NCI-H345 (cell line): ENCODE data around the gene PTPRT.

Experiments
- DNase-seq: peaks from one replicate; lab custom pipeline; 2025; lab: John Stamatoyannopoulos, UW

Gene PTPRT

DNA sequence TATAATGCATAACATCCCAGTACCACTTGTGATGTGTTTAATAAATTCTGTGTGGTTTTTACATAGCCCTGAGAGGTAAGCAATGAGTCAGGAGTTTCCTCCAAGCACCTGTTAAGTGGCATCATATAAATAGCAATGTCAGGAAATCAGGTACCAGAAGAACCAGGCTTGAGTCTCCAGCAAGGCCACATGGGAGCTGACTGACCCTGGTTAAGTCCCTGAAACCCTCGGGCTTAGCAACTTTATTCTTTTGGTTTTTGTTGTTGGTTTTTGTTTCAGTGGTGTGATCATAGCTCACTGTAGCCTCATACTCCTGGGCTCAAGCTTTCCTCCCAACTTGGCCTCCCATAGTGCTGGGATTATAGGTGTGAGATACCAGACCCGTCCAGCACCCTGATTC, 70.0 kb downstream of the PTPRT start:
- no peak for DNase-seq

DNA sequence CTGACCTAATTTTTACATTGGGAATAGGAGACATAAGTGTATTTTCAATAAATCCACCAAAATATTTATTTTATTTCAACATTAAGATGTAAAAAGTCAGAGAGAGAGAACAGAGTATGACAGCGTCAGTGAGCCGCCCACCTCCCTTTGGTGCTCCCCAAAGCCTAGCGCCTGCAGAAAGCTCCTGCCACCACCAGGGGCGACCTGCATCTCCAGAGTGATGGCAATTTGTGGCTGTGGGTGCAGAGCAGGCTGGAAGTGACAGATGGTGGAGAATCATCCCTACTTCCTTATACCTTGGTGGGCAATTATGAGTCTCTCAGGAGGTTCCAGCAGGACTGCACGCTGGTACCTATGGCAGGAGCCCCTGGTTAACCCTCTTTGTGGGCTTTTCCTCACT, 87.3 kb downstream of the PTPRT start:
- DNase-seq = no peak

DNA sequence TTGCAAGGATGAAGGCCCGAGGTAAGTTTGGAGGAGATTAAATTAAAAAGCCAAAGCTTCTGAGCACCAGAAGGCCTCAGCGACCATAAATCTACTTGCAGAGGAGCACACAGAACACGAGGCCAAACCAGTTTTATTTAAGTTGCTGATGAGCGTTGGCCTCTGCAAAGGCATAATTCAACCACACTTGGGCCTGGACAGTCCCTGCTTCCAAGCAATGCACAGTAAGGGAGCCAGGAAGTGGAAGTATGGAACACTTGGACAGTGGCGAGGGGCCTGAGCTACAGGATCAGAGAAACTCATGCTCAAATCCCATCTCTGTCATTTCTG, 92.8 kb downstream of the PTPRT start:
- no peak for DNase-seq

DNA sequence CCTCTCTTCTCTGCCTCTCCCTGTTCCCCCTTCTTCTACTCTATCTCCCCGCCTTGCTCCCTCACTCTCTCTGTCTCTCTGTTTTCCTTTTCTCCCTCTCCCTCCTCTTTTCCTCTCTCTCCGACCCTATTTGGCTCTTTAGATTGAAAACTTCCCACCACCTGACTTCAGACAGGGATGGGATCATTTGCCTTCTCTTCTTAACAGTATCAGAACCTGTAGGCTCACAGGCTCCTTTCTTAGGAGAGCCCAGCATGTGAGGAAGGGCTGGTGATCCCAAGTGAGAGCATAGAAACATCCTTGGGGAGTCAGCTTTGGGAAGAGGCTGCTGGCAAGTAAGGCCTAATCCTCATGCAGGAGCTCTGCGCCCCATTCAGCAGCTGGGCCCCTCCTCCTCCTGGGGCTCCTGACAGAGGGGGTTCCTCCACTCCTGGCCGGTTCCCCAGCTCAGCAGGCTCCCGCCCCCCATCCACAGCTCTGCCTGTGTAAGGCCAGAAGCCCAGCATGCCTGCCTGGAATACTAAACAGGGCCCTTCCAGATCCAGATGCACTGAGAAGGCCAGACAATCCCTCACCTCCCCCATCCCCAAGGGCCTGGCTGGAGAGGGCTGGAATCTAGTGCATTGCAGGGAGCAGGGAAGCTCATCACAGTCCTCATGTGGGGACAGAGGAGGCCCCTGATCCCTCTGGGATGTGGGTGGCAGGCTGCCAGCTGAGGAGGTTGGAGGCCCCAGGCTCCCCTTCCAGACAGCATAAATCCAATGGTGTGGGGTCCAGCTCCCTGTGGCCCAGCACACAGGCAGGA, 93.4 kb downstream of the PTPRT start:
- DNase-seq = no peak

DNA sequence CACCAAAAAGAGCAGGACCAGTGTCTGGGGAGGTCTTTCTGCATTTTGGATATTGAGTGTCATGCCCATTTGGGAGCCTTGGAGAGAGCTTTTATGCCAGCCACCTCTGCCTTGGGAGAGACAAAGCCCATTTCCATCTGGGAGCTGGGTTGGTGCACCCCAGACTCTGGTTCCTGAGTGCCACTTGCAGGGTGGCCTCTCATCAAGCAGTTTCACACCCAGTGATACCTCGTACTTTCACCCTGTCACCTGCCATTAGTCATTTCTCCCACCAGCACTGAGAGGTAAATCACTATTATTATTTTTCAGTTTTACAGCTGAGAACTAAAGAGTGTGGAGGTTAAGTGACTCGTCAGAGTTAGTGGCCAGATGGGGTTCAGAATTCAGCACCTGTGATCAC, 94.7 kb downstream of the PTPRT start:
- DNase-seq = no peak

DNA sequence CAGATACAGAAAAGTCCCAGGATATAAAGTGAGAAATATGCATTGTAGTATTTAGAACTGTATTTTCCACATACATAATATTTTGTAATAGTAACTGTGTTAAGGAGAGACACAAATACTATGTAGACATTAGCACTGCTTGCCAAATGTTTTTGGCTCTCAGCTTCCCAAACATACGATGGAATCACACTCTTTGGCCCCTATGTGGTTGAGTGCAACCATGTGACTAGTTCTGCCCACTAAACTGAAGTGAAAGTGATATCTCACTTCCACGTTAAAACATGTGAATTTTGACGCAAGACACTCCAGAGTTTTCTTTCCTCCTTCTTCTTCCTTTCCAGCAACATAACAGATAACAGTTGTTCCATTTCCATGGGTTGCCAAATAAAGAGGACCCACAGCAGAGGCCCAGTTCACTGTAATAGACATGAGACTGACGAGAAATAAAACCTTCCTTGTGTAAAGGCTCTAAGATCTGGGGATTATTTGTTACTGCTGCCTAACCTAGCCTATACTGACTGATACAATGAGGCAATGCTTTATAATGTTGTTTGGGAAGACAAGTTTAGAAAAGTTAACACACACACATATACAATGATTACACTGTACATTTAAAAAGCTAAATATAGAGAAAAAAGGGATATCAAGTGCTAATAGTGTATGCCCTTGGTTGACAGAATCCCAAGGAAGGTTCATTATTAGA, 97.2 kb downstream of the PTPRT start:
- DNase-seq = no peak

DNA sequence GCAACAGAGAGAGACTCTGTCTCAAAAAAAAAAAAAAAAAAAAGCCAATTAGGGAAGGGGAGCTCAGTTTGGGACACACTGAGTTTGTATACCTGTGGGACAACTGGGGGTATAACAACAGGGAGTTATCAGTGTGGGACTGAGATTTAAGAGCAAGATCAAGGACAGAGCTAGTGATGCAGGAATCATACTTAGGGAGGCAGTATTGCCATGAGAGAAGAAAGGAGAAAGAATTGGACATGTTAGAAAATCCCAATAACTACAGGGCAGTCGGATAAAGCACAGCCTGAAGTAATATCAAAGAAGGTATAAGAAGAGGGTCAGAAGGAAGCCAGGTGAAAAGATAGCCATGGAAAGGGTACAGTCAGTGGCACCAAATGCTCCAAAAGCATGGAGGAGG, 121.2 kb downstream of the PTPRT start:
- DNase-seq = no peak

DNA sequence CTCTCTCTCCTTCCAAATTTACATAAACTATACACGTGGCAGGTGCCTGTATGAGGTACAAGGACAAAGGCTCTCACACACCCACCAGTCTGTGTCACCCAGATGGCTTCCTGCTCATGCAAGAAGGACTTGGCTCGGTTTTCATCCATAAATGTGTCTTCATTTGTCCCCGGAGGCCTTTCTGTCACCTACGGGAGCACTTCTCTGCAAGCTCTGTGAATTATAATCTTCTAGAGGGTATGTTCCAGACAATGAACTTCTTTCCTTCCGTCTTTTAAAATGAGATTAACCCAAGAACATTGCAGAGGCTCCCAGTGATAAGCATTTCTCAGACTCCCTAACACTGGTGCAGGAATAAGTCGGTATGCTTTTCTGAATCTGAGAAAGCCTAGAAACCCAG, 123.6 kb downstream of the PTPRT start:
- no peak for DNase-seq

DNA sequence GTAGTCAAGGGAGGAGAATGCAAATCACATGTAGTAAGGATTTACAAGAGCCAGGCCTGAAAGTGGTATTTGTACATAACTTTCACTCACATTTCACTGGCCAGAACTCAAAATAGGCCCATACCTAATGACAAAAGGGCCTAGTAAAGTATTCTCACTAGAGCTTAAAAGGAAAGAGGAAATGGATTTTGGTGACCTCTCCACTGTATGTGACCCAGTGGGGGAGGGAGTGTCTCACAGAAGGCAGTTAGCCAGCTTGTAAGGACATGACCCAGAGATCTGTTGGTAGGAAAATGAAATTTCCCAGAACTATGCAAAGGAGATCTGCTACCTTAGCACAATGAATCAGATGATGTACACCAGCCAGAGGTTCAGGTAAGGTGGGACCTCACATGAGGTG, 124.4 kb downstream of the PTPRT start:
- DNase-seq = no peak

DNA sequence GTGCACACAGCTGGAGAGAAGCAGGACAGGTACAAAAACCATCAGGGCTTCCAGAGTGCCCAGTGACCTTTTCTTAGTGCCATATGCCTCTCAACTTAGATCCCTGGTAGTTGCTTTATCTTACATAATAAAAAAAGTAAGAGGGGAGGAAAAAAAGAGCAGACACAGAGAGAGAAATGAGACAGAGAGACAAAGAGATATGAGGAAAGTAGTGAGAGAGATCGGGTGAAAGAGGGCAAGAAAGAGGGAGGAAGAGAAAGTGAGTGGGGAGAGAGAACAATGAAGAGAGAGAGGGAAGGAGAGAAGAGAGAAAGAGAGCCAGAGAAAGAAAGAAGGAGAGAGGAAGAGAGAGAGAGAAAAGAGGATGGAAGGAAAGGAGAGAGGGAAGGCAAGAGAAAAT, 131.6 kb downstream of the PTPRT start:
- no peak for DNase-seq

DNA sequence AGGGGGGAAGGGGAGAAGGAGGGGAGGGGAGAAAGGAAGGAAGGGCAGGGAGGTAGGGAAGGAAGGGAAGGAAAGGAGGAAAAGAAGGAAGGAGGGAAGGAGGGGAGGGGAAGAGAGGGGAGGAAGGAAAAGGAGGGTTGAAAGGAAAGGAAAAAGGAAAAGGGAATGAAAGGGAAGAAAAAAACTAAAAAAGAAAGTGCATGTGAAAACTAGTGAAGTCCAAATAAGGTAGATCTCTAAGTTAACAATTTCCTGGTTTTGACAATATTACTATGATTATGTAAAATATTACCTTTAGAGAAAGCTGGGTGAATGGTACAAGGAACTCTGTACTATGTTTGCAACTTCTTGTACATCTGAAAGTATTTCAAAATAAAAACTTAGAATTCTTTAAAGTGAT, 132.4 kb downstream of the PTPRT start:
- no peak for DNase-seq

DNA sequence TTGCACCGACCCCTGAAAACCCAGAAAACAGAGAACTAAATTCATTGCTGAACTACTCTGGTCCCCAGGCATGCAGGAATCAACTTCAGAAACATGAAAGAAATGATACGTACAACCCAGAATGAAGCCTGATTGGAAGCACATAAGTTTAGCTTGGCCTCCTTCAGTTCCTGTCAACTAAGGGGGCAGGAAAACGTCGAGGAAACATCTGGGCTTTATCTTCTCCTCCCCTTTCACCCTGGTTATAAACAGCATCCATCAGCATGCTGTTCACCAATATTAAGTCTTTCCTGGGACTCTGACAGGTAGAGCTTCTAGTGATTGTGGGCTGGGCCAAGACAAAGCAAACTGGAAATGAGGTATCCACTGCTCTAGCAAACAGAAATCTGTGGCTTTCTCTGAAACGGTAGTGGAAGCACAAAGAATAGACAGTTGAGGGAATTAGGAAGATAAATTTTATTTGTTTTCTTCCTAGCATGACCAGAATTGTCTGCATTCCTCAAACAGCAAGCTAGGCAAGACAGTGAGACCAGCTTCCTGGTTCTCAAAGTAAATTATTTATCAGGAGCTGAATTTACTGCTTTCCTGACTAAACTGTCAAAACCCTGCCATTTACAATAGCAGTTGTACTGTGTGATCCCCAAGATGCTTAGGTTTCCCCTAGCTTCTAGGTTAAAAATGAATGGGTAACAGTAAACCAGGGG, 134.4 kb downstream of the PTPRT start:
- DNase-seq = no peak

DNA sequence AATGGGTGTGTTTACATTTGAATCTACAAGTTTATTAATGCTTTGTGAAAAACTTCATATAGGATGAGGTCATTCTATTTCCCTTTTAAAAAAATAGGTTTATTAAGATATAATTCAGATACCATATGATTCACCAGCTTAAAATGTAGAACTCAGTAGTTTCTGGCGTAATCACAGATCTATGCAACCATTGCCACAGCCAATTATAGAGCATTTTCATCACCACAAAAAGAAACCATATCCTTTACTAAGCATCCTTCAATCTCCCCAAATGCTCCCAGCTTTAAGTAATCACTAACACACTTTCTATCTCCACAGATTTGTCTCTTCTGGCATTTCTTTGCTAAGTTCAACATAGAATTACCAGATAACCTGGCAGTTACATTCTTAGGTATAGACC, 137.2 kb downstream of the PTPRT start:
- DNase-seq = no peak

DNA sequence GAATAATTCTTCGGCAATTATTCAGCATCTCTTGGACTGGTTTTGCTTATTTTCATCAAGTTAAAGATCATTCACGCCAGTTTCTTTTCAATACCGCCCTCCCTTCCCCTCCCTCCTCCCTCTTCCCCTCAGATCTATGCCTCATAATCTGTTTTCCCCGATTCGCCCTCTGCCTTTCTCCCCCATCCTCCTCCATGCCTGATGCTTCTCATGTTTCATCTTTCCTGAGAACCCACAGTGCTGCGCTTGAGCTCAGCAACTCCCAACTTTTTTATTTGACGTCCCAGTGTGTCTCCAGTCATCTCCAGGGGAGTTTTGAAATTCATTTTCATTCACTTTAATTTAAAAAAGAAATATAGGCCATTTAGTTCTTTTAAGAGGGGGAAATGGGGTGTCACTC, 142.7 kb downstream of the PTPRT start:
- DNase-seq = no peak

DNA sequence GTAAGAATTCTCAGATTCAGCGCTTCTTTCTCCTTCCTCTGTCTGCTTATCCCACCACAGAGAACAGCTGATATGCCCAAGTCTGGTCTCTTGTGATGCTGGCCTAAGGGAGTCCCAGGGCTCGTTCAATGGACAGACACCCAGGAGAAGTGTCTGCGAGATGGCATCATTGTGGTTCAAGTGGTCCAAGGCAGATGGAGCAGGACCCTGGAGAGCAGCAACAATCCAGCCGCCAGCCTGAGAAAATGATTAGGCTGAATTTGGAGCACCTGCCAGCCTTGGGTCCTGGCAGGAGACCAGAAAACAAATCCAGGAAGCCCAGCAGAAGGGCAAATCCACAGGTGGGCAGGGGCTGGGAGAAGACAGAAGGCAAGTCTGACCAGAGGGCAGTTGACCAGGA, 145.8 kb downstream of the PTPRT start:
- DNase-seq = no peak

DNA sequence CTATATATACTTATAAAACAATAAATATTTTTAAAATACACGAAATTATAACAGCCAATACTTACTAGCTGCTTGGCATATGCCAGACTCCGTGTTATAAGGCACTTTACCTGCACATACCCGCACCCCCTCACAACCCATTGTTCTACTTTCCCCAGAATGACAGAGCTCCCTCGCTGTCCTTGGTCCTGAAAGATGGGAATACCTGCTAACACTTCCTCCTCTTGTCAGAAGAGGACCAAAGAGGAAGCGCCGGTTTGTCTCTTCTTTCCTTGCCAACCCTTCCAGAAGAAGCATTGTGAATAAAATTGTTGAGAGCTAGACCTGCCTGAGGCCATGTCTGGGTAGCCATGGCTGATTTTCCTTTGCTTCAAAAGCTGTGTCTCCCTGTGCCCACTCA, 149.3 kb downstream of the PTPRT start:
- DNase-seq = no peak

DNA sequence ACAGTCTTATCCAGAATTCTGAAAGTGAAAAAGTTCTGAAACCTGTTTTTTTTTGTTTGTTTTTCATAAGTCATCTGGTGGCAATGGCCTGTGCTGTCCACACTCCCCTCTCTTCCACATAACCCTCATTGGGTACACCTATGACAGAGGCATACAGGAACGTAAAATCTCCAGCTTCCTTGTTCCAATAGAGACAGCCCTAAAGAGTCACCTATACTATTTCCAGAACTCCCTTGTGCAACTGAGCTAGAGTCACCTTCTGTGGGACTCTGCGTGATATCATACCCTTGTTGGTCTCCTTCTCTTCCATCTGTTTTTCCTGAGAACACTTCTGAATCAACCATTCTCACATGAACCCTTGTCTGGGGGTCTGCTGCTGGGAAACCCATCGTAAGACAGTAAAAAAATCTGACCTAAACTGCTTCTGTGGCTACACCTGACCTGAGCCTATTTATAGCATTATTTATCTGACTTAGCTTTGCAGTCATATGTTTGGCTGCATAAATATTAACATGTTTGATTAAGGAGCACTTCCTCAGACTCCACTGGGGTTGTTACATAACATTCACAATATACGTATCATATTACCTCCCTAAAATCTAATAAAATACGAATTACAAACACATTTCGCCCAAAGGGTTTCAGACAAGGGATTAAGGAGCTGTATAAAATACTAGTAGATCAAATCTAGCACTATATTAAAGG, 151.9 kb downstream of the PTPRT start:
- DNase-seq = no peak

DNA sequence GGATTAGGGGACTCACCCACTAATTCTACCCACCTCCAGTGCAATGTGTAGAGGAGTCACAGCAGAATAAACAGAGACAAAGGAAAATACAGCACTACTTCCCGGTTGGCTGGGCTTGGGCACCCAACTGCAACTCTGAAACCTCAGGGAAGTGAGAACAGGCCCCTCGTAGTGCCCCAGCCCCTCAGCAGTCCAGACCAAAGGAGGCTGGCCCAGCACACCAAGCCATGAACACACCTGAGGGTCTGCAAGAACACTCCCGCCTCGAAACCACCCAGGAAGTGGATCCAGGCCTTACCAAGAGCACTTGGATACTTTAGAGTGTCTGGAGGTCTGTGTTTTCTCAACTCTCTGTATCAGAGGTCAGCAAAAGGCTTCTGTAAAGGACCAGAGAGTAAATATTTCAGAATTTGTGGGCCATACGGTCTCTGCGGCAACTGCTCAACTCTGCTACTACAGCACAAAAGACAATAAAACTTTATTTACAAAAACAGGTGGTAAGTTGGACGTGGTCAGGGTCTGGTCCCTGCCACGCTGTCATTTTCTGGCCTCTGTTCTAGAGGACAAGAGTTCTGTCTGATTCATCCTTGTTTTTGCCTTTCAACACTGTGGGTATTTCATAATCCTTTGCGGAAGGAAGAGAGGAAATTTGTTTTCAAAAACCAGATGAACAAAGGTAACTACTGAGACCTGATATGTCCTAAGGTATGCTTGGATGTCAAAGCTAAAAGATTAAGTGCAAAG, 154.6 kb downstream of the PTPRT start:
- DNase-seq = no peak

DNA sequence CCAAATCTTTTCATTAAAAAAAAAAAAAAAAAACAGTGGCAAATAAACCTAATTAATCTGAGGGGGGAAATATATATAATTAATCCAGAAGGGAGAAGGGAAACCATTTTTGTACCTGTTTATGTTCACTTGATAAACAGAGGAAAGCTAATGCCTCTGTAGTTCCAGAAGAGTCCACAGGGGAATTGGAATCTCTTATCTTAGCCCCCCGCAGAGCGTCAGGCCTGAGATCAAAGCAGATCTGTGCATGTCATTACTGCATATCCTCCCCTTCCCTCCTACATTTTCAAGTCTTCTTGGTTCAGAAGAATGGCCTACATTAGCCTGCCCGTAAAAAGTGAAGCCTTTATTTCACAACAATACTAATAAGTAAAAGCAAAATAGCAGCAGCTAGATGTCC, 157.2 kb downstream of the PTPRT start:
- no peak for DNase-seq

DNA sequence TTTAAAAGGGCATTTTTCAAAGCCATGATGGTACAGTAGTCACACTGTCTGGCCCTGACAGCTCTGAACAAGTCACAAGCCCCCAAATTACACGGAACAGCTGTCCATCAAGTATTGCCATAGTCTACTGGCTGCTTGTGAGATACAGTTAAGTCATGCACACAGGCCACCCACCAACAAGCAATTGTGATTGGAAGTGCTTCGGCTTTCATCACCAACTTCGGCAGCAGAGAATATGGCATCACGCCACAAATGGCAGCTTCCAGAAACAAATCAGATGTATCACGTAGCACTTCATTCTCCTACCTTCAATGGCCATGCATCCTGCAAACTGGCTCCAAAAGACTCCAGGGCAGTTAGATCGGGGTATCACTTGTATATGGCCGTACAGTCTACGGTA, 160.5 kb downstream of the PTPRT start:
- no peak for DNase-seq

DNA sequence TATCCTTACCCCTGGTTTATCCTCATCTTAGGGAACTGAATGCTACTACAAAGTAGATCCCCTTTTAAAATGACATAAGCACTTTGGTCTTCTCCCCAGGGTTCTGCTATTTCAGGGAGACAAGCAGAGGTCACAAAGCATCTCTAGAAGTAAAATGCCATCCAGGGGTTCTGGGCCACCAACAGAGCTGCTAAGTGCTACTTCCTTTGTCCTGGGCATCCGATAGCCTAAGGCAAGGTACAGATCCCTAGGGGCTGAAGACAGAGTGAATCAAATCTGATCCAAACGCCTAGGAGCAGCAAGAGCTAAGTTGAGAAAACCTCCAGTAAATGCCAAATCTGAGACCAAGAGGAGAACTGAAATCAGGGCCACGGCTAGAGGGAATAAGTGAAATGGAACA, 161.2 kb downstream of the PTPRT start:
- peak; percentile 48 for DNase-seq

DNA sequence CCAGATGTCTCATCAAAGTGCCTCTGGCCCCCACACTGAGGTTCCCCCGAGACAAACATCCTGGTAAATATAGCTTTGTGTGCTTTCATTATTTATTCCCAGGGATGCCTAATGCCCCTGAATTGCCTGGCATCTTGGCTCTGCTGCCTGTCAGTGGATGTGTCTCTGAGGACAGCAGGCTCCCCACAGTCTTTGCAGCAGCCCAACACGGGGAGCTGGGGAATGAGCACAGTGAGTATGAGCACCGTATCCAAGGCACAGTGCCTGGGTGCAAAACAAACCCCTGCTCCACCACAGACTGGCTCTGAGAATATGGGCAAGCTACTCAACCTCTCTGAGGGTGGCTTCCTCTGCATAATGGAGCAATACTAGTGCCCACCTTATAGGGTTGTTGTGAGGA, 165.9 kb downstream of the PTPRT start:
- DNase-seq = no peak
